AG04450 (cell line): ENCODE data around the gene TMEM130. TPM values are rescaled to one million over a fixed set of nuclear protein-coding genes. Genes with fewer than 3 reads are reported as not detected.
"Not testable (repeated sequence)": the region's sequence is repeated elsewhere in the genome, so short reads cannot be mapped to it uniquely, and the experiment has no call there.

Source experiments
- CTCF ChIA-PET: fragments of 300-600, 350-600 bp; formaldehyde crosslinking; extraction: SDS; loops from one replicate; lab custom pipeline; 2022; ENCODE audit warnings: antibody characterized with exemption, inconsistent platforms; lab: Charles Lee
- POLR2A ChIA-PET: fragments of 350-600 bp; formaldehyde crosslinking; extraction: SDS; loops from one replicate; lab custom pipeline; 2021; ENCODE audit warnings: antibody characterized with exemption, inconsistent platforms; lab: Yijun Ruan, JAX
- DNase-seq: peaks from one replicate; pipeline ENCODE4 v3.0.0-alpha.2; 2011; ENCODE audit warnings: low read depth, low spot score
- H3K27ac ChIP-seq: one replicate; pipeline ENCODE4 v1.5.1; 2012; ENCODE audit warnings: low read depth, low read length, control low read depth
- H3K27me3 ChIP-seq: one replicate; pipeline ENCODE4 v1.6.0; 2012; ENCODE audit warnings: low read length; ENCODE audit not compliant: control insufficient read depth, insufficient read depth
- H3K4me3 ChIP-seq: 2 replicates; pipeline ENCODE4 v1.5.1; 2011; ENCODE audit warnings: mild to moderate bottlenecking, low read depth, low read length, control low read depth
- H3K9me3 ChIP-seq: 2 replicates; pipeline ENCODE4 v1.5.1; 2012; ENCODE audit warnings: low read length; ENCODE audit not compliant: control insufficient read depth, insufficient read depth
- CTCF ChIP-seq: IDR thresholded peaks from 2 replicates; pipeline ENCODE4 v1.5.1; 2011; ENCODE audit warnings: low read depth, low read length, control low read depth, inconsistent platforms
- polyA plus RNA-seq: library from polyadenylated mRNA; depleted of rRNA; stranded (reverse); fragments of >200 nt; gene quantifications from 2 replicates; pipeline ENCODE4 v1.2.3, GENCODE V29; 2011

TMEM130 gene
- polyA plus RNA-seq, 1 experiment: 7.0 TPM

DNA sequence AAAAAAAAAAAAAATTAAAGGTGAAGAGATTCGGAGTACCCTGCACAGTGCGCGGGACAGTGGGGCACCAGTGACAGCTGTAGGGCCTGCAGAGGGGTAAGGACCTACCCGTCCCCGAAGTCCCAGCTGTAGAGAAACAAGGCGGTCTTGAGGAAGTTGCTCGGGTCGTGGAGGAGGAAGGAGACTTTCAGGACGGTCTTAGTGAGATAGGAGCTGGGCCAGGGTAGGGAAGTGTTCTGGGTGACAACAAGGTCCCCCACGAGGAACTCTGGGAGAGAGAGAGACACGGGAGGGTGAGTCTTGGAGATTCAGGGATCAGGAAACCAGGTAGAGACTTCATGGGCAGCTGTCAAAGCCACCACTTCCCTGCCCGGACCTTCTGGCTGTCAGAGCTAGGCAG, 9.7 kb downstream of the TMEM130 start:
- CTCF ChIA-PET: no interaction called here
- POLR2A ChIA-PET: no interaction called here

GRCh38 chr7:98855610-98856422, 14.0 kb downstream of the TMEM130 start:
- ChIA-PET CTCF (interaction anchor here (1.5 kb wide), 1 partner anchor 23 kb away, joined by 6 read pairs; the partner anchor contains the start of gene TRRAP), POLR2A (no interaction called here)
- Histone ChIP-seq H3K9me3 (no peaks in the 10 kb centered on the region; the same call in 1 of the 2 replicates), H3K27ac (no peak overlapping the region), H3K4me3 (no peak overlapping the region), H3K27me3 (no peaks in the 10 kb centered on the region)
- no peak for TF ChIP-seq CTCF
- DNase-seq: no peak

More for the DNA sequence above, 9.7 kb downstream of the TMEM130 start:
- H3K9me3 ChIP-seq: no peaks in the 10 kb centered on the region; the same call in 1 of the 2 replicates
- no peak for DNase-seq
- H3K27me3 ChIP-seq: no peaks in the 10 kb centered on the region
- H3K4me3 ChIP-seq: no peak overlapping the region
- H3K27ac ChIP-seq: no peak overlapping the region
- no peak for TF ChIP-seq CTCF

GRCh38 chr7:98852826-98853225, 17.0 kb downstream of the TMEM130 start:
- TF ChIP-seq CTCF: no peak
- DNase-seq: no peak
- H3K27ac ChIP-seq: peak overlapping the region; percentile 97
- POLR2A ChIA-PET: interaction anchor here (0.6 to 1.1 kb wide), 2 partner anchors 12 kb away, joined by 3 to 4 read pairs; no protein-coding TSS in a partner anchor
- H3K9me3 ChIP-seq: peaks cover 16% of the 10 kb centered on the region
- no peak overlapping the region for H3K4me3 ChIP-seq
- CTCF ChIA-PET: interaction anchor here (0.6 to 5.5 kb wide), 3 partner anchors 12 to 20 kb away, joined by 3 to 28 read pairs (median 4); partner anchors contain the start of gene TMEM130
- no peaks in the 10 kb centered on the region for H3K27me3 ChIP-seq

DNA sequence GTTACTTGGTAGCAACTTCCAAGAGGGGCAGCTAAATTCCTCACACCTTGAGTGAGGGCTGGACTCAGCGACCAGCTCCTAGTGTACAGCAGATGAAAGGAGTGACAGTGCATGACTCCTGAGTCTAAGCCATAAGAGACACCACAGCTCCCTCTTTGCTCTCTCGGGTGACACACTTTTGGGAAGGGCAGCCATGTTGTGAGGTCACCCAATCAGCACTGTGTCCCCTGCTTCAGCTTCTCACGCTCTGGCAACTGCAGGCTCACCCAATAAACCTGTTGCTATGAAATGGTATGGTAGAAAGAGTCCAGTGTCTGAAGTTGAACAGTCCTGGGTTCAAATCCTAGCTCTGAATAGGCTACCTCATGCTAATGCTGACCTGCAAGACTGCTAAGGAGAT, 20.9 kb downstream of the TMEM130 start:
- H3K9me3 ChIP-seq: peaks cover 19% of the 10 kb centered on the region
- DNase-seq: no peak
- CTCF ChIA-PET: interaction anchor here (0.5 to 1.6 kb wide), 2 partner anchors 23 to 29 kb away, joined by 3 to 5 read pairs; partner anchors contain the start of gene TRRAP
- POLR2A ChIA-PET: no interaction called here
- no peak for TF ChIP-seq CTCF
- H3K4me3 ChIP-seq: no peak overlapping the region
- no peak overlapping the region for H3K27ac ChIP-seq
- H3K27me3 ChIP-seq: no peaks in the 10 kb centered on the region

DNA sequence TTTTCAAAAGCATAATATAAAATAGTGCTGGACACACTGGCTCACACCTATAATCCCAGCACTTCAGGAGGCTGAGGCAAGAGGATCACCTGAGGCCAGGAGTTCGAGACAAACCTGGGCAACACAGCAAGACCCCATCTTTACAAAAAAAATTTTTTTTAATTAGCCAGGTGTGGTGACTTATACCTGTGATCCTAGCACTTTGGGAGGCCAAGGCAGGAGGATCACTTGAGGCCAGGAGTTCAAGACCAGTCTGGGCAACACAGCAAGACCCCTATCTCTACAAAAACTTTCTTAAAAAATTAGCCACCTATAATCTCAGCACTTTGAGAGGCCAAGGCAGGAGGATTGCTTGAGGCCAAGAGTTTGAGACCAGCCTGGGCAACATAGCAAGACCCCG, 27.3 kb downstream of the TMEM130 start:
- H3K27ac ChIP-seq, POLR2A ChIA-PET, H3K4me3 ChIP-seq, DNase-seq, H3K9me3 ChIP-seq, H3K27me3 ChIP-seq: not testable (repeated sequence)
- CTCF ChIA-PET: interaction anchor here (0.6 to 4.1 kb wide), 16 partner anchors 10 to 1052 kb away, joined by 3 to 58 read pairs (median 4); partner anchors contain the start of gene TRRAP
